HCT116 (cell line): ENCODE data around the gene TPRG1. TPM values are rescaled to one million over a fixed set of nuclear protein-coding genes. Genes with fewer than 3 reads are reported as not detected.

Experiments
- ATAC-seq: fragments of 200-7000 bp; cut with Tn5 transposase; 2 replicates; pipeline ENCODE4 v1.9.1; 2020; ENCODE audit warnings: mild to moderate bottlenecking, moderate library complexity
- BruUV-seq: library from RNA; stranded (reverse); fragments of 400-500 nt; replicated peaks from 2 replicates; lab custom pipeline; 2021; lab: Mats Ljungman, UMichigan
- CTCF ChIA-PET: fragments of 300-600 bp; sonication (Branson Sonifier 250); formaldehyde crosslinking; loops from one replicate; lab custom pipeline; 2021; ENCODE audit warnings: antibody characterized with exemption; lab: Charles Lee
- POLR2A ChIA-PET: fragments of 300-600, 350-600 bp; sonication (Branson Sonifier 250); formaldehyde crosslinking; loops from one replicate; lab custom pipeline; 2021; ENCODE audit warnings: antibody characterized with exemption; lab: Charles Lee
- RAD21 ChIA-PET, 2 experiments: fragments of 300-600 bp; sonication (Branson Sonifier 250); formaldehyde crosslinking; loops; one replicate each; lab custom pipeline; 2023; ENCODE audit warnings: low total read pairs in 2 of 2; ENCODE audit not compliant: uncharacterized antibody in 2 of 2, unreplicated experiment in 2 of 2, low non-redundant PET in 1 of 2; lab: Charles Lee
- DNase-seq: peaks from one replicate; pipeline ENCODE4 v3.0.0-alpha.2; 2010; ENCODE audit warnings: low read depth, low spot score
- H2AFZ ChIP-seq: fragments of 200-600 bp; shearing (Covaris generic), sonication (generic); 2 replicates; pipeline ENCODE4 v1.6.1; 2017; ENCODE audit warnings: low read depth, mixed run types, mixed read lengths, antibody characterized with exemption, low read length; ENCODE audit not compliant: poor library complexity, severe bottlenecking
- H3K27ac ChIP-seq: 2 replicates; pipeline ENCODE4 v1.5.1; 2012; ENCODE audit warnings: low read depth, low read length
- H3K27me3 ChIP-seq: fragments of 200-600 bp; sonication (generic); 2 replicates; pipeline ENCODE4 v1.6.1; 2016; ENCODE audit warnings: mixed run types, low read length, mixed read lengths; ENCODE audit not compliant: insufficient read depth
- H3K36me3 ChIP-seq, 2 experiments: fragments of 200-500 bp in 1 of 2; fragments of 200-600 bp in 1 of 2; sonication (Bioruptor generic) in 1 of 2; sonication (generic) in 1 of 2; 2 replicates each; pipeline versions ENCODE4 v1.5.1 to v1.6.1; 2014 to 2016; ENCODE audit warnings: low read length in 2 of 2, inconsistent platforms in 1 of 2, mixed read lengths in 1 of 2, mixed run types in 1 of 2; ENCODE audit not compliant: insufficient read depth in 2 of 2, control insufficient read depth in 1 of 2
- H3K4me1 ChIP-seq, 2 experiments: fragments of 200-600 bp in 1 of 2; sonication (generic) in 1 of 2; 2 replicates each; pipeline versions ENCODE4 v1.5.1 to v1.6.1; 2012 to 2017; ENCODE audit warnings: low read length in 2 of 2, inconsistent platforms in 1 of 2, mild to moderate bottlenecking in 1 of 2, mixed read lengths in 1 of 2, mixed run types in 1 of 2, moderate library complexity in 1 of 2; ENCODE audit not compliant: insufficient read depth in 2 of 2, control insufficient read depth in 1 of 2
- H3K4me2 ChIP-seq: fragments of 200-600 bp; sonication (generic); 2 replicates; pipeline ENCODE4 v1.6.1; 2017; ENCODE audit warnings: mixed run types, low read length, mixed read lengths
- H3K4me3 ChIP-seq, 2 experiments: fragments of 200-600 bp in 1 of 2; sonication (generic) in 1 of 2; replicated peaks in 1 of 2; 2 replicates each; pipeline ENCODE4 v1.5.1; 2011 to 2016; ENCODE audit warnings: low read length in 2 of 2, control low read depth in 1 of 2, low read depth in 1 of 2, mild to moderate bottlenecking in 1 of 2, mixed read lengths in 1 of 2, mixed run types in 1 of 2
- H3K79me2 ChIP-seq: fragments of 200-600 bp; sonication (generic); 2 replicates; pipeline ENCODE4 v1.6.1; 2017; ENCODE audit warnings: mild to moderate bottlenecking, mixed run types, low read length, moderate library complexity, mixed read lengths; ENCODE audit not compliant: insufficient read depth
- H3K9ac ChIP-seq: fragments of 200-600 bp; sonication (generic); 2 replicates; pipeline ENCODE4 v1.6.1; 2016; ENCODE audit warnings: low read length, mixed read lengths
- H3K9me2 ChIP-seq: fragments of 200-600 bp; sonication (generic), shearing (Covaris generic); 2 replicates; pipeline ENCODE4 v1.6.1; 2017; ENCODE audit warnings: mixed run types, mild to moderate bottlenecking, moderate library complexity; ENCODE audit not compliant: insufficient read depth
- H3K9me3 ChIP-seq, 2 experiments: fragments of 200-500 bp in 1 of 2; fragments of 200-600 bp in 1 of 2; sonication (Bioruptor generic) in 1 of 2; sonication (generic) in 1 of 2; 2 replicates each; pipeline ENCODE4 v1.6.1; 2014 to 2017; ENCODE audit warnings: low read length in 2 of 2, mixed read lengths in 2 of 2, inconsistent platforms in 1 of 2, low read depth in 1 of 2, mild to moderate bottlenecking in 1 of 2, mixed run types in 1 of 2, moderate library complexity in 1 of 2; ENCODE audit not compliant: control insufficient read depth in 1 of 2, insufficient read depth in 1 of 2
- H4K20me1 ChIP-seq: fragments of 200-600 bp; sonication (generic), shearing (Covaris generic); 2 replicates; pipeline ENCODE4 v1.6.1; 2017; ENCODE audit warnings: mixed run types, mild to moderate bottlenecking, moderate library complexity; ENCODE audit not compliant: insufficient read depth
- CEBPB ChIP-seq: IDR thresholded peaks from 2 replicates; pipeline ENCODE4 v1.6.1; 2012; ENCODE audit warnings: low read depth
- CTCF ChIP-seq, 3 experiments: fragments of 200-600 bp in 1 of 3; sonication (generic) in 1 of 3; IDR thresholded peaks in 2 of 3; conservative IDR thresholded peaks in 1 of 3; 2 replicates each; pipeline ENCODE4 v1.5.1; 2012 to 2017; ENCODE audit warnings: low read depth in 2 of 3, low read length in 2 of 3, antibody characterized with exemption in 1 of 3, borderline replicate concordance in 1 of 3, control low read depth in 1 of 3, mild to moderate bottlenecking in 1 of 3, mixed read lengths in 1 of 3, mixed run types in 1 of 3, moderate library complexity in 1 of 3; ENCODE audit not compliant: insufficient read depth in 1 of 3
- EGR1 ChIP-seq: IDR thresholded peaks from 2 replicates; pipeline ENCODE4 v1.6.1; 2012; ENCODE audit warnings: low read depth
- ELF1 ChIP-seq: IDR thresholded peaks from 2 replicates; pipeline ENCODE4 v1.6.1; 2012; ENCODE audit warnings: low read depth, borderline replicate concordance
- EZH2 ChIP-seq: fragments of 200-600 bp; sonication (generic); IDR thresholded peaks from 2 replicates; pipeline ENCODE4 v1.6.1; 2017; ENCODE audit warnings: antibody characterized with exemption, mixed run types
- EZH2phosphoT487 ChIP-seq: fragments of 200-600 bp; IDR thresholded peaks from 2 replicates; pipeline ENCODE4 v1.6.1; 2018; ENCODE audit warnings: antibody characterized with exemption, borderline replicate concordance
- FOSL1 ChIP-seq: IDR thresholded peaks from 2 replicates; pipeline ENCODE4 v1.6.1; 2012; ENCODE audit warnings: low read depth
- JUND ChIP-seq: IDR thresholded peaks from 2 replicates; pipeline ENCODE4 v1.6.1; 2012
- MAX ChIP-seq: IDR thresholded peaks from 2 replicates; pipeline ENCODE4 v1.6.1; 2012
- POLR2A ChIP-seq: IDR thresholded peaks from 2 replicates; pipeline ENCODE4 v1.7.0; 2011; ENCODE audit warnings: borderline replicate concordance; ENCODE audit not compliant: insufficient read depth, insufficient read length; ENCODE audit errors: extremely low read depth
- SP1 ChIP-seq: IDR thresholded peaks from 2 replicates; pipeline ENCODE4 v1.6.1; 2012; ENCODE audit warnings: low read depth
- TCF7L2 ChIP-seq: IDR thresholded peaks from 2 replicates; pipeline ENCODE4 v1.7.0; 2011; ENCODE audit warnings: borderline replicate concordance, inconsistent platforms; ENCODE audit not compliant: insufficient read depth, insufficient read length; ENCODE audit errors: extremely low read depth
- YY1 ChIP-seq: IDR thresholded peaks from 2 replicates; pipeline ENCODE4 v1.6.1; 2011; ENCODE audit warnings: low read length, low read depth, moderate library complexity, mild to moderate bottlenecking; ENCODE audit not compliant: insufficient replicate concordance; ENCODE audit errors: extremely low read depth
- ZFX ChIP-seq: fragments of 450-650 bp; IDR thresholded peaks from 2 replicates; pipeline ENCODE4 v1.6.1; 2017
- ZNF274 ChIP-seq: fragments of 200-500 bp; sonication (Bioruptor generic); IDR thresholded peaks from 2 replicates; pipeline ENCODE4 v1.6.1; 2014; ENCODE audit warnings: mild to moderate bottlenecking, low read depth, low read length, inconsistent platforms
- intact Hi-C: fragments of 100-400 bp; cut with micrococcal nuclease; formaldehyde crosslinking; loops from 2 replicates; pipeline ENCODE4 v1.10.0; 2022
- total RNA-seq: library from RNA; stranded (reverse); gene quantifications from one replicate; pipeline ENCODE4 v1.2.1, GENCODE V29; 2021; ENCODE audit not compliant: unreplicated experiment
- TF ChIP-seq, protein P1 (sequence below): IDR thresholded peaks from 2 replicates; pipeline ENCODE4 v1.6.1; 2011; ENCODE audit warnings: mild to moderate bottlenecking, low read length, moderate library complexity; ENCODE audit not compliant: insufficient replicate concordance; ENCODE audit errors: extremely low read depth

The TPRG1 gene
- total RNA-seq, 1 experiment from 2014 or later = 2.8 TPM

DNA sequence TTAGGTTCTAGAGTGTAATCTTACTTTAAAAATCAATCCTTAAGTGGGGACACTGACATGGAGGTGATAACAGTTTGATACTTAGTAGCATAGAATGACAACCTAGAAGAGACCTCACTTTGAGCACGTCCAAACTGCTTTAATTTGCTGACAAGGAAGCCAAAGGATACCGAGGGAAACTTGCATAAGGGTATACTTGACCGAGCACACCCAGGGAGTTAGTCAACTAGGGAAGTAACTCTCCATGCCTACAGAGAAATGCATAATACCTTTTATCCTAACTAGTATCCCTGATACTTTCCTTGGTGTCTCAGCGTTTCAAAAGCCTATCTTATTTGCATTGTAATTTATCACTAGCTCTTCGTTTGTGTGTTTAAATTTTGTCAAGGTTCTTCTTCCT lies 5.5 kb upstream of the TPRG1 start:
- intact Hi-C loops = no loop called here
- Histone ChIP-seq H3K79me2 (no peaks in the 10 kb centered on the region), H4K20me1 (no peaks in the 10 kb centered on the region), H2AFZ (no peak overlapping the region), H3K4me2 (peak overlapping the region; percentile 65), H3K9me3 (no peaks in the 10 kb centered on the region), H3K4me3 (no peak overlapping the region), H3K27me3 (no peaks in the 10 kb centered on the region), H3K9me2 (no peaks in the 10 kb centered on the region), H3K36me3 (no peaks in the 10 kb centered on the region), H3K4me1 (peaks cover 9 to 19% of the 10 kb centered on the region in 2 experiments), H3K27ac (no peak overlapping the region), H3K9ac (no peak overlapping the region)
- no TSS peak for BruUV-seq
- POLR2A ChIA-PET = no interaction called here
- RAD21 ChIA-PET = no interaction called here
- CTCF ChIA-PET = no interaction called here
- no peak for ATAC-seq
- TF ChIP-seq MAX = no peak
- TF ChIP-seq POLR2A = no peak
- no peak for TF ChIP-seq YY1
- no peak for TF ChIP-seq EGR1
- no peak for DNase-seq

DNA sequence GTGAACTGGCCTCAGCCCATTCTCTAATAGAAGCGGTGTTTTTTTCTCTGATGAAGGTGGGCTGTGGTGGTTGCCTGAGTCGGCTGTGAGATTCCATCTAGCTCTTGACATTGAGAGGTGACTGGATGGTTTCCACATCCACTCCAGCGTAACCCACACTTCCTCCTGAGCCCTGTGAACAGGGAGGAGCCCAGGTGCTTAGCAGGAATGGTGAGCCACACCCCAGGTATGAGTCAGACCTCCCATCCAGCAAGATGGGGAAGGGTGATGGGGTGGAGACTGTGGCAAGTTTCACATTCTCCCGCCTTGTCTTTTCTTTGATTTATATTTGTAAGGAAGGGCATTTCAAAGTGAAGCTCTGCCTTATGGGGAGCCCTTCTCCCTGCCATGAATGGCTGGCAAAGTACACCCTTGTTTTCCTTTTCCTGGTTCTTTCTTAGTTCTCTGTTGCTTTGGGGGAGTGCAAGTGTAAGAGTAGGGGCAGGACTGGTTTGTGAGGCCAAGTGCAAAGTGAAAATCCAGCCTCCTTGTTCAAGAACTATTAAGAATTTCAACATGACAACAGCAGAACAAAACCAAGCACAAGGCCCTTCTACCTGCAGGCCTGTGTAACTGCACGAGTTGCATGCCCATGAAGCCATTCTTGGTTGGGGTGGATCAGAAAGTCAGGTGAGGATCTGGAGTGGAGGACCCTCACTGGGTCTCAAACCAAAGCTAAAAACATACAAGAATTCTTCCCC lies 4.6 kb upstream of the TPRG1 start:
- H3K9me2 ChIP-seq = no peaks in the 10 kb centered on the region
- DNase-seq (peak; percentile 70), ATAC-seq (peak; percentile 99)
- H3K4me2 ChIP-seq = peak overlapping the region; percentile 65
- ChIA-PET POLR2A (no interaction called here), CTCF (no interaction called here), RAD21 (no interaction called here)
- H3K79me2 ChIP-seq = no peaks in the 10 kb centered on the region
- no peaks in the 10 kb centered on the region for H3K27me3 ChIP-seq
- peak overlapping the region; percentile 27 for H2AFZ ChIP-seq
- no TSS peak for BruUV-seq
- 0 out of 2 replicates have a peak overlapping the region, but pooled peaks have one; percentile 12 for H3K9ac ChIP-seq
- H3K4me1 ChIP-seq = peaks cover 9 to 19% of the 10 kb centered on the region in 2 experiments
- no peaks in the 10 kb centered on the region for H3K36me3 ChIP-seq
- H3K27ac ChIP-seq = no peak overlapping the region
- H3K4me3 ChIP-seq = peak overlapping the region in 1 of 2 experiments; percentile 26; a peak in 1 of 4 replicates
- intact Hi-C loops = no loop called here
- no peaks in the 10 kb centered on the region for H3K9me3 ChIP-seq
- no peaks in the 10 kb centered on the region for H4K20me1 ChIP-seq
- TF ChIP-seq EGR1 (no peak), ZFX (no peak), JUND (peak; percentile 91), CEBPB (0 out of 2 replicates have a peak, but pooled peaks have one; percentile 39), SP1 (peak; percentile 82), EZH2phosphoT487 (no peak), CTCF (IDR thresholded peaks at IDR 0.05 in 2 of 3, conservative IDR thresholded peaks at IDR 0.05 in 1 of 3; ENCODE audit: borderline replicate concordance in 1 of 3, insufficient read depth in 1 of 3, low read depth in 2 of 3, low read length in 2 of 3) (no peak), FOSL1 (peak; percentile 86), ZNF274 (no peak), ELF1 (no peak), EZH2 (no peak), MAX (no peak), TCF7L2 (no peak)
- TF ChIP-seq, protein P1, sequence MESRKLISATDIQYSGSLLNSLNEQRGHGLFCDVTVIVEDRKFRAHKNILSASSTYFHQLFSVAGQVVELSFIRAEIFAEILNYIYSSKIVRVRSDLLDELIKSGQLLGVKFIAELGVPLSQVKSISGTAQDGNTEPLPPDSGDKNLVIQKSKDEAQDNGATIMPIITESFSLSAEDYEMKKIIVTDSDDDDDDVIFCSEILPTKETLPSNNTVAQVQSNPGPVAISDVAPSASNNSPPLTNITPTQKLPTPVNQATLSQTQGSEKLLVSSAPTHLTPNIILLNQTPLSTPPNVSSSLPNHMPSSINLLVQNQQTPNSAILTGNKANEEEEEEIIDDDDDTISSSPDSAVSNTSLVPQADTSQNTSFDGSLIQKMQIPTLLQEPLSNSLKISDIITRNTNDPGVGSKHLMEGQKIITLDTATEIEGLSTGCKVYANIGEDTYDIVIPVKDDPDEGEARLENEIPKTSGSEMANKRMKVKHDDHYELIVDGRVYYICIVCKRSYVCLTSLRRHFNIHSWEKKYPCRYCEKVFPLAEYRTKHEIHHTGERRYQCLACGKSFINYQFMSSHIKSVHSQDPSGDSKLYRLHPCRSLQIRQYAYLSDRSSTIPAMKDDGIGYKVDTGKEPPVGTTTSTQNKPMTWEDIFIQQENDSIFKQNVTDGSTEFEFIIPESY = no peak
